GM12878 (cell line): ENCODE data around the gene ZNF121.

Experiments
- CTCF ChIP-seq, 3 experiments: IDR thresholded peaks in 2 of 3; conservative IDR thresholded peaks in 1 of 3; 2 replicates each; pipeline ENCODE4 v1.5.1; 2011; ENCODE audit warnings: low read depth in 3 of 3, low read length in 3 of 3, mild to moderate bottlenecking in 3 of 3, control low read depth in 2 of 3, moderate library complexity in 2 of 3, inconsistent platforms in 1 of 3, mixed read lengths in 1 of 3; ENCODE audit not compliant: control insufficient read depth in 2 of 3, insufficient read depth in 1 of 3; ENCODE audit errors: extremely low read depth in 1 of 3
- EZH2 ChIP-seq: IDR thresholded peaks from 2 replicates; pipeline ENCODE4 v1.6.1; 2012; ENCODE audit warnings: low read depth, mild to moderate bottlenecking, control low read depth, inconsistent platforms, low read length, borderline replicate concordance; ENCODE audit not compliant: control insufficient read depth
- FOS ChIP-seq: IDR thresholded peaks from 3 replicates; pipeline ENCODE4 v1.6.1; 2011; ENCODE audit warnings: borderline replicate concordance; ENCODE audit not compliant: insufficient read length; ENCODE audit errors: extremely low read depth
- HCFC1 ChIP-seq: fragments of 150-350 bp; IDR thresholded peaks from 2 replicates; pipeline ENCODE4 v1.6.1; 2014; ENCODE audit warnings: low read length
- RAD21 ChIP-seq: IDR thresholded peaks from 2 replicates; pipeline ENCODE4 v1.6.1; 2011; ENCODE audit warnings: mild to moderate bottlenecking, low read depth, low read length, moderate library complexity; ENCODE audit not compliant: insufficient read depth
- RCOR1 ChIP-seq: conservative IDR thresholded peaks from 2 replicates; pipeline ENCODE4 v1.6.1; 2012; ENCODE audit warnings: low read depth, low read length, improper control_type of control experiment
- SPI1 ChIP-seq: IDR thresholded peaks from 2 replicates; pipeline ENCODE4 v1.6.1; 2011; ENCODE audit warnings: low read depth, mild to moderate bottlenecking, low read length, moderate library complexity, borderline replicate concordance; ENCODE audit not compliant: insufficient read depth
- TF ChIP-seq, protein P1 (sequence below): IDR thresholded peaks from 2 replicates; pipeline ENCODE4 v1.6.1; 2011; ENCODE audit warnings: low read depth, mild to moderate bottlenecking, low read length, moderate library complexity, borderline replicate concordance; ENCODE audit errors: extremely low read depth
- TF ChIP-seq, protein P2 (sequence below): IDR thresholded peaks from 2 replicates; pipeline ENCODE4 v1.6.1; 2012; ENCODE audit warnings: low read length, inconsistent platforms

- TF ChIP-seq CTCF (IDR thresholded peaks at IDR 0.05 in 2 of 3, conservative IDR thresholded peaks at IDR 0.05 in 1 of 3; ENCODE audit: control insufficient read depth in 2 of 3, extremely low read depth in 1 of 3, insufficient read depth in 1 of 3, low read depth in 3 of 3, low read length in 3 of 3) (no peak), SPI1 (no peak), RAD21 (no peak), RCOR1 (no peak), FOS (no peak), EZH2 (no peak), HCFC1 (no peak)
- TF ChIP-seq, protein P1, sequence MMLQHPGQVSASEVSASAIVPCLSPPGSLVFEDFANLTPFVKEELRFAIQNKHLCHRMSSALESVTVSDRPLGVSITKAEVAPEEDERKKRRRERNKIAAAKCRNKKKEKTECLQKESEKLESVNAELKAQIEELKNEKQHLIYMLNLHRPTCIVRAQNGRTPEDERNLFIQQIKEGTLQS: no peak
- TF ChIP-seq, protein P2, sequence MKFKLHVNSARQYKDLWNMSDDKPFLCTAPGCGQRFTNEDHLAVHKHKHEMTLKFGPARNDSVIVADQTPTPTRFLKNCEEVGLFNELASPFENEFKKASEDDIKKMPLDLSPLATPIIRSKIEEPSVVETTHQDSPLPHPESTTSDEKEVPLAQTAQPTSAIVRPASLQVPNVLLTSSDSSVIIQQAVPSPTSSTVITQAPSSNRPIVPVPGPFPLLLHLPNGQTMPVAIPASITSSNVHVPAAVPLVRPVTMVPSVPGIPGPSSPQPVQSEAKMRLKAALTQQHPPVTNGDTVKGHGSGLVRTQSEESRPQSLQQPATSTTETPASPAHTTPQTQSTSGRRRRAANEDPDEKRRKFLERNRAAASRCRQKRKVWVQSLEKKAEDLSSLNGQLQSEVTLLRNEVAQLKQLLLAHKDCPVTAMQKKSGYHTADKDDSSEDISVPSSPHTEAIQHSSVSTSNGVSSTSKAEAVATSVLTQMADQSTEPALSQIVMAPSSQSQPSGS: no peak
Measured at GRCh38 chr19:9615844-9616243, 31.5 kb upstream of the ZNF121 start.
